ENCODE data around the gene HOXA4.

Gene HOXA4

DNA sequence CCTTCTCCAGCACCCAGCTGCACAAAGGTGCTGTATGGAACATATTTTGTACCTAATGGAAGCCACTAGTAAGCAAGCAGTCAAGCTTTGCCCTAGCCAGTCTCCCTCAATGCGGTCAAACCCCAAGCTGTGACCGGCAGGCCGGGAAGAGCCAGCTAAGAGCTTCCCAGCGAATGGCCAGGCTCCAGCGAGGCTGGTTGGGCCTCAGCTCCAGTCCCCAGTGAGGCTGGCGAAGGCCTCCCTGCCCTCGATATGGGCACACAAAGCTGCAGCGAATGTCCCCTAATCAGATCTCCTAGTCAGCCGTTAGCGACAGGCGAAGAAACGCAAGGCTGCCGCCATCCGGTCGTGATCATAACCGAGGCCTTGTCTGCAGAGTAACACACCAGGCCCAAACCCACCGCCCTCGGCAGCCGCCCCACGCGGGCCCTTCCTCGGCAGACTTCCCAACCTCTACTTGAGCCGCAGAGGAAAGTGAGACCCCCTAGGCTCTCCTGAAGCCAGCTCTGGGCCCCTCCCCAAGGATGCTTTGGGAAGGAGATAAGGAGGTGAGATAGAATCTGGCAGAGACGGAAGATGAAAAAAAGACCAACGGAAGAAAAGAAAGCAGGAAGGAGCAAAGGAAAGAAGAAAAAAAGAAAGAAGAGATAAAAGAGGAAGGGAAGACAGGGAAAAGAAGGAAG is 37.8 kb upstream of the HOXA4 start:
- DNase-seq: no peak

DNA sequence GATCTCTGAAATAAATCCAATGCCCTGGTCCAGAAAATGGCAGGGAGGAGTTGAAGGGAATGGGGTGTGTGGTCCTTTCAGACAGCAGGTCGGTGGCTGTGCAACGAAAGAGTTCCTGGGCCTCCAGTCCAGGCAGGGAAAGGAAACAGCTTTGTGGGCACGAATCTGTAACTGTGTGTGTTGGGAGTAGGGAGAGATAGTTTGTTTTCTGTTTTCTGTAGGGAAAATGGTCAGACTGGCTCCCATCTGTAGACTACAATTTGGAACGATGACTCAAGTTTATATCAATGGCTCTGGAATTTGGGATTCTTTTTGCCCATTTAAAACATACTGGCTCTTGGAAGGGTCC is 37.3 kb upstream of the HOXA4 start:
- DNase-seq: no peak

DNA sequence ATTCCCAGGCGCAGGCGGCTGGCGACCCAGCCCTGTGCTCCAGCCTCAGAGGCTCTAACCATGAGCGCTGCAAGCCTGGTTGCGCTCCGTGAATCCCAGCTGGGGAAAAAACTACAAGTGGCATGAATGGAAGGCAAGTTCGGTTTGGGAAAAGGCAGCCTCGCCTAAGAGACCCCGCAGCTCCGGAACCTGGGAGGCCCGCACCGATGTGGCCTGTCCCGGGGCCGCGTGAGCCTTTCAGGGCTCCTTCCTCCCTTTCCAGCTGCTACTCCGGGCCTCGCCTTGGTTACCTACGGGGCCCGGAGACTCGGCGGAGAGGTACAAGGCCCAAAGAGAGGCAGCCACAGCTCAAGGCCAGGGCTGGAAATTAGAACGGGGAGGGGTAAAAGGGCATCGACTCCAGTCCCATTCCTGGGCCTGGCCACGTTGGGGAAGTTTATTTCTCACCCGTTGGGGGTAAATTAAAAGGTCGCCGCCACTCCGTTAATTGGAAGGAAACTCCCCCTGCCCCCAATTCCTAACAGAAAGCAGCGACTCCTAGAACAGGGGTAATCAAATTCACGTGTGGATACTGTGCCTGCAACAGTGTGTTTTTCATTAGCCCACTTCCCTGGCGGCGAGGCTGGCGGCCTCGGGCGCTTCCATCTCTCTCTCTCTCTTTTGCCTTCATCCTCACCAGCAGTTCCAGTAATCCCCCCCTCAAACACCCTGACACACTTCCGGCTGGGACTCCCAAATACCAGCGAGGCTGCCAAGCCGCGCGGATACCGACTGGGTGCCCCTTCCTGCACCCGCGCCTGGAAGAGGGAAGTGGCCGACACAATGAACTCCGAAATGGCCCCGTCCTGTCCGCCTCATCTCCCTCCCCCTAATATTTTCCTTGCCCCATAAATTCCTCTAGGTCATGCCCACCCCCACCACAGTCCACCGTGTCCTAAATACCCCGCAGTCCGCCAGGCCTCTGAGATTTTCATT is 36.3 kb upstream of the HOXA4 start:
- no peak for DNase-seq

DNA sequence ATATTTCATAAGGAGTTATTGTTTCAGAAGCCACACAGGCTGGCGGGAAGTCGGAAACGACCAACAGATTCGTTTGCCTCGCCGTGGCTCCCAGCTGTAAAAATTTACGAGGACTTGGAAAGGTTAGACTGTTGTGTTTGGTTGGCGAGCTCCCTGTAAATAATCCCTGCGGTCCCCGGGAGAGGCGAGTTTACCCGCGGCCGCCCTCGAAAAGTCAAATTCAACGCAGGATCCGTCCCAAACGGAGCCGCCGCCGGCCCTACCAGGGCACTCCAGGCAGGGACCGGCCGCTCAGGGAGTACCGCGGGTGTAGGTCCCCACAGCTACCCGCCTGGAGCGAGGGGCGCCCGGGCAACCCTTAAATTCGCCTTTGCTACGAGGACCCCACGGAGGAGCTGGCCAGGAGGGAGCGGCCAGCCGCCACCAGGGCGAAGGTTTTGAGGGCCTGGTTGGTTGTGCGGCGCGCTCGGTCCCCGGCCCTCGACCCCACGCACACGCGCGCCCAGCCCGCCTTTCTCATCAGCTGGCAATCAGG is 35.5 kb upstream of the HOXA4 start:
- DNase-seq: no peak

GRCh38 chr7:27165089-27165995 is 34.8 kb upstream of the HOXA4 start, which contains the start of gene HOXA9:
Gene HOXA9, minus strand, starts transcription at chr7:27165537. Its CDS starts 80 bp downstream, at chr7:27165457.
- no peak for DNase-seq

- DNase-seq: no peak
Observed at GRCh38 chr7:27164367-27165088, 34.0 kb upstream of the HOXA4 start.

DNA sequence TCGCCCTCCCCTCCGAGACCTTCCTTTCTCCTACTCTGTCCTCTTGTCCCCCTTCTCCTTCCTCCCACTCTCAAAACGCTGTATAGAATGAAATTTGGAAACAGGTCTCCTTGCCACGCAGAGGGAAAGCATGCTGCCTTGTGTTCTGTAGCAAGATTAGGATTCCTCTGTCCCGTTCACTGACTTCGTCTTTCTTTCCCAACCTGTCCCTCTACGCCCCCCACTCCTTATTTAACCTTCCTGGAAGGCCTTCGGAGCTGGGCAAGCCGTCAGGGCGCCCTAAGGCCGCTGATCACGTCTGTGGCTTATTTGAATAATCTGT is 33.4 kb upstream of the HOXA4 start:
- no peak for DNase-seq

GRCh38 chr7:27163288-27164044 is 32.9 kb upstream of the HOXA4 start:
- no peak for DNase-seq

DNA sequence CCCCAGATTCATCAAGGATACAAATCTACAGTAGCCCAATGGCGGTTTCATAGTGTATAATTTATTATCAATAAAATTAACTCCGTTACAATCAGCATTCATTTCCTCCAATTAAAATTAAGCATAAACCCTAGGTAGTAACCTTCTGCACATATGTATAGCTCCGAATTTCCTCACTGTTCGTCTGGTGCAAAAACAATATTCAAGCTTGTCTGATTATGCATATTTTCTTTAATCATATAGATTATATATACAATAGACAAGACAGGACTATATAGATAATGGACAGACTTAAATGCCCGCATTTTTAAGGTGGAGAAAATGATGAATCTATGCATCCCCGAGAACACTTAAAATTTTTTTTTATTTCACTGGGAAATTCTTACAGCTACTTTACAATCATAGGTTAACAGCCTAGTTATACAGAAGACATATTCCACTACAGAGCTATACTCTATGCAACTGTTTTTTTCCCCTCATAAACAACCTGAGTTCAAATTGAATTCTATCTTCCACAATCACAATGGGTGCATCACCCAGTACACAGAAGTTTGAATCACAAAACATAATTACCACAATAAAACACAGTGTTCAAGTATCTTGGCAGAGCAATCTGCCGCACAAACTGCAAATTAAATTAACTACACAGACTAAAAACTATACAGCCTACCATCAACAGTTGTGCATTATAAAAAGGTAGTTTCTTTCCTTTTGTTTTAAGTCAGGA is 32.2 kb upstream of the HOXA4 start:
- DNase-seq: no peak

GRCh38 chr7:27161721-27162560 is 31.4 kb upstream of the HOXA4 start:
- DNase-seq: no peak

GRCh38 chr7:27161214-27161720 is 30.7 kb upstream of the HOXA4 start:
- DNase-seq: no peak

GRCh38 chr7:27160546-27161213 is 30.1 kb upstream of the HOXA4 start:
- peak; percentile 88 for DNase-seq

DNA sequence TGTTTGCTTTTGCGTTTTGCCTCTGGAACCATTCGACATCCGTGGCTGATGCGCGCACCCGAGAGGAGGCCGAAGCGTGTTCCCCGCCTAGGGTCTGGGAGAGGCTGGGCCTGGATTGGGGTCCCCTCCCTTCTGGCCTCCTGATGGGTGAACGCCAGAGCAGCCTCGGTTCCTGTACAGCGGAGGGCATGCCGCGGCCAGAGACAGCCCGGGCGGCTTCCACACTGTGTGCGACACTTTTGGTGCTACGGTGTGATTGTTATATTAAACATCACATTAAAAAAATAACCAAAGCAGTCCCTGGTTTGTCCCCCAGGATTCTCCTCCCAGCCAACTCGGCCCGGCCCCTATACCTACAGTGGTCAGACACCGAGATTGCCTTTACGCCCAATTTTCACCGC is 29.6 kb upstream of the HOXA4 start:
- DNase-seq: no peak

DNA sequence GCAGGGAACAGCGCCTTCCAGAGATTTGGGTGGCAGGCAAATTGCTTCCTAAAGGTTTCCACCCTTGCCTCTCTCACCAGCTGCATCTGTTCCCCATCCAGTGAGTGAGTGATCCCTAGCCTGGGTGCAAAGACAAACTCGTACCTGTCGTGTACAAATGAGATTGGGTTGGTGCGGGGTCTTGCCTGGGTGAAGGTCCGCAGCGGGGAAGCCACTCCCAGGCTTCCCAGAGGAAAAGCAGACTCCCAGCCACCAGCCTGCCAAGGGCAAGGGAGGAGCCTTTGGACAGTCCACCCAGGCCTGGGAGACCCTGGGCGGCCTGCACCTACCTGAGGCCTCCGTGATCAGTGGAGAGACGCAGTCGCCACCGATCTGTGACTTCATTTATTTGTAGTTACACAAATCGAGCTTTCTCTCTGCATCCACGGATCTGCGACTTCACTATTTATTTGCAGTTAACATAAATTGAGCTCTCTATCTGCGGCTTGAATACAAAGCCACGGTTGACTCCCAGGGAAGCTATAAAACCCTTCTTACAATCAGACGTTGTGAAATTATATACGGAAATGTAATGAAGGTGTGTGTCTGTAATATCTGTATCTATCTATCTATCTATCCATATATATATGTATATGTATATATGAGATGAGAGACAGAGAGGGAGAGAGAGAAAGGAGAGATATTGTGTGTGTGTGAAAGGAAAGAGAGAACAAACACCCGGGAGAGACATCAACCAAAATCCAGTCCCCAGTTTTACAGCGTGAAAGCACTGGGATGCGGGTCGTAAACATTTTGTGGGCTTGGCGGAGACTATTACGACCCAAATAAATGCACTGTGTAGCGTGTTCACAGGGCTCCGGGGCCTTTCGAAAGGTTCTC is 28.9 kb upstream of the HOXA4 start:
- DNase-seq: no peak

GRCh38 chr7:27158436-27159265 is 28.1 kb upstream of the HOXA4 start:
- DNase-seq: no peak

- no peak for DNase-seq
Observed at GRCh38 chr7:27157702-27158431, 27.3 kb upstream of the HOXA4 start.
